Umbilical cord (tissue), 2 donors: ENCODE data around the gene RET. TPM values are rescaled to one million over a fixed set of nuclear protein-coding genes. Genes with fewer than 3 reads are reported as not detected.
"Not testable (repeated sequence)": the region's sequence is repeated elsewhere in the genome, so short reads cannot be mapped to it uniquely, and the experiment has no call there.

Experiments
- DNase-seq: peaks from one replicate; pipeline ENCODE4 v3.0.0-alpha.2; 2015; ENCODE audit warnings: low spot score
- total RNA-seq: library from RNA; depleted of rRNA; stranded (reverse); fragments of >200 nt; gene quantifications from one replicate; pipeline ENCODE4 v1.2.3, GENCODE V29; 2014; ENCODE audit warnings: low replicate concordance; ENCODE audit not compliant: insufficient read depth

The RET gene
- total RNA-seq, 1 donor from 2014 or later: 4.3 TPM

GRCh38 chr10:43134126-43134905 is 57.4 kb downstream of the RET start:
- no peak for DNase-seq

- DNase-seq: no peak
Observed at GRCh38 chr10:43135064-43135463, 58.2 kb downstream of the RET start.

GRCh38 chr10:43135656-43136055 is 58.8 kb downstream of the RET start:
- DNase-seq: no peak

- DNase-seq: no peak
Observed at GRCh38 chr10:43136432-43136831, 59.6 kb downstream of the RET start.

GRCh38 chr10:43136995-43137716 is 60.3 kb downstream of the RET start:
- no peak for DNase-seq

GRCh38 chr10:43137717-43138020 is 60.8 kb downstream of the RET start:
- peak; percentile 54 for DNase-seq

GRCh38 chr10:43138021-43138756 is 61.3 kb downstream of the RET start, which contains the start of gene CSGALNACT2:
CSGALNACT2 (plus strand) TSS chr10:43138445; CDS start chr10:43155150, 16,705 bp downstream.
- DNase-seq: peak; percentile 88

- DNase-seq: peak; percentile 33
Observed at GRCh38 chr10:43138757-43139241, 61.9 kb downstream of the RET start.

GRCh38 chr10:43141421-43141820 is 64.6 kb downstream of the RET start:
- DNase-seq: no peak

GRCh38 chr10:43145311-43145710 is 68.4 kb downstream of the RET start:
- DNase-seq: no peak

- DNase-seq: not testable (repeated sequence)
Observed at GRCh38 chr10:43145936-43146335, 69.1 kb downstream of the RET start.

- DNase-seq: no peak
Observed at GRCh38 chr10:43151371-43151770, 74.5 kb downstream of the RET start.

GRCh38 chr10:43153901-43154300 is 77.0 kb downstream of the RET start:
- DNase-seq: no peak

- no peak for DNase-seq
Observed at GRCh38 chr10:43155221-43155620, 78.4 kb downstream of the RET start.

GRCh38 chr10:43155741-43156140 is 78.9 kb downstream of the RET start:
- no peak for DNase-seq

GRCh38 chr10:43156590-43157341 is 79.9 kb downstream of the RET start:
- DNase-seq: no peak

GRCh38 chr10:43158636-43159035 is 81.8 kb downstream of the RET start:
- no peak for DNase-seq

- no peak for DNase-seq
Observed at GRCh38 chr10:43160046-43160920, 83.4 kb downstream of the RET start.

- no peak for DNase-seq
Observed at GRCh38 chr10:43160921-43161255, 84.0 kb downstream of the RET start.

GRCh38 chr10:43162604-43163003 is 85.7 kb downstream of the RET start:
- DNase-seq: no peak
